Astrocyte of the cerebellum (primary cell): ENCODE measurements around the gene SUSD2.

Source experiments
- DNase-seq: peaks from one replicate; pipeline ENCODE4 v3.0.0-alpha.2; 2011; ENCODE audit warnings: low read depth
- H3K4me3 ChIP-seq: 2 replicates; pipeline ENCODE4 v1.5.1; 2011; ENCODE audit warnings: mild to moderate bottlenecking, low read depth, low read length, moderate library complexity
- CTCF ChIP-seq: IDR thresholded peaks from 2 replicates; pipeline ENCODE4 v1.5.1; 2012; ENCODE audit warnings: low read length, low read depth, moderate library complexity, mild to moderate bottlenecking; ENCODE audit errors: missing control alignments
- in situ Hi-C: cut with HindIII; loops from 2 replicates; pipeline ENCODE4 v1.10.0; 2017; ENCODE audit warnings: low sequenced_read_pairs

Gene SUSD2

GRCh38 chr22:24177045-24177444 is 4.2 kb upstream of the SUSD2 start:
- no peak for DNase-seq
- TF ChIP-seq CTCF: no peak
- in situ Hi-C loops: no loop called here
- H3K4me3 ChIP-seq: no peak overlapping the region

- in situ Hi-C loops: no loop called here
- H3K4me3 ChIP-seq: no peak overlapping the region
- no peak for TF ChIP-seq CTCF
- DNase-seq: no peak
Observed at GRCh38 chr22:24177456-24177855, 3.8 kb upstream of the SUSD2 start.

- DNase-seq: no peak
- in situ Hi-C loops: no loop called here
- TF ChIP-seq CTCF: no peak
Observed at GRCh38 chr22:24178021-24178431, 3.3 kb upstream of the SUSD2 start.

GRCh38 chr22:24178502-24179440 is 2.5 kb upstream of the SUSD2 start:
- no peak overlapping the region for H3K4me3 ChIP-seq
- TF ChIP-seq CTCF: peak; percentile 55
- in situ Hi-C loops: no loop called here
- no peak for DNase-seq

More at GRCh38 chr22:24178021-24178431, 3.3 kb upstream of the SUSD2 start:
- H3K4me3 ChIP-seq: no peak overlapping the region

- DNase-seq: no peak
- in situ Hi-C loops: no loop called here
- H3K4me3 ChIP-seq: no peak overlapping the region
- TF ChIP-seq CTCF: no peak
Observed at GRCh38 chr22:24179478-24180210, 1.6 kb upstream of the SUSD2 start.

GRCh38 chr22:24180316-24181087 is 785 bp upstream of the SUSD2 start:
- TF ChIP-seq CTCF: no peak
- DNase-seq: no peak
- in situ Hi-C loops: no loop called here
- H3K4me3 ChIP-seq: no peak overlapping the region
